SK-N-SH (cell line): ENCODE data around the gene ADD1. TPM values are rescaled to one million over a fixed set of nuclear protein-coding genes. Genes with fewer than 3 reads are reported as not detected.

ENCODE experiments used
- CTCF ChIA-PET: fragments of 300-600, 350-600 bp; formaldehyde crosslinking; extraction: SDS; loops from one replicate; lab custom pipeline; 2021; lab: Yijun Ruan, JAX
- POLR2A ChIA-PET: fragments of 350-600 bp; sonication (Branson Sonifier 250); formaldehyde crosslinking; extraction: SDS; loops from one replicate; lab custom pipeline; 2020; ENCODE audit warnings: antibody characterized with exemption, inconsistent platforms; lab: Yijun Ruan, JAX
- DNase-seq: peaks from one replicate; pipeline ENCODE4 v3.0.0; 2012
- H2AFZ ChIP-seq: fragments of 200-600 bp; sonication (generic); 2 replicates; pipeline ENCODE4 v1.8.1; 2016; ENCODE audit warnings: antibody characterized with exemption, mild to moderate bottlenecking, low read depth
- H3F3A ChIP-seq: fragments of 200-600 bp; sonication (generic); replicated peaks from 2 replicates; pipeline ENCODE3; 2016; ENCODE audit warnings: antibody characterized with exemption, mild to moderate bottlenecking; ENCODE audit not compliant: insufficient read depth
- H3K27ac ChIP-seq, 2 experiments: fragments of 200-500 bp in 1 of 2; fragments of 200-600 bp in 1 of 2; sonication (Bioruptor generic) in 1 of 2; sonication (generic), shearing (Covaris generic) in 1 of 2; 2 replicates each; pipeline versions ENCODE4 v1.5.1 to v1.6.1; 2014 to 2016; ENCODE audit warnings: low read depth in 2 of 2, inconsistent platforms in 1 of 2, low read length in 1 of 2, mild to moderate bottlenecking in 1 of 2, mixed read lengths in 1 of 2
- H3K27me3 ChIP-seq: fragments of 200-600 bp; sonication (generic), shearing (Covaris generic); 2 replicates; pipeline ENCODE4 v1.6.1; 2016; ENCODE audit warnings: mixed run types; ENCODE audit not compliant: insufficient read depth
- H3K36me3 ChIP-seq, 2 experiments: fragments of 200-500 bp in 1 of 2; fragments of 200-600 bp in 1 of 2; sonication (Bioruptor generic) in 1 of 2; sonication (generic) in 1 of 2; replicated peaks in 1 of 2; 2 replicates each; pipeline versions ENCODE3 to v1.5.1; 2014 to 2016; ENCODE audit warnings: low read length in 1 of 2, mild to moderate bottlenecking in 1 of 2; ENCODE audit not compliant: insufficient read depth in 2 of 2, control insufficient read depth in 1 of 2
- H3K4me1 ChIP-seq, 2 experiments: fragments of 200-500 bp in 1 of 2; fragments of 200-600 bp in 1 of 2; sonication (Bioruptor generic) in 1 of 2; sonication (generic), shearing (Covaris generic) in 1 of 2; 2 replicates each; pipeline versions ENCODE4 v1.5.1 to v1.6.1; 2014 to 2016; ENCODE audit warnings: low read depth in 1 of 2, low read length in 1 of 2, mixed run types in 1 of 2; ENCODE audit not compliant: insufficient read depth in 2 of 2, control insufficient read depth in 1 of 2
- H3K4me2 ChIP-seq: fragments of 200-600 bp; sonication (generic), shearing (Covaris generic); 2 replicates; pipeline ENCODE4 v1.6.1; 2017; ENCODE audit warnings: mixed run types
- H3K4me3 ChIP-seq, 2 experiments: fragments of 200-500 bp in 1 of 2; fragments of 200-600 bp in 1 of 2; sonication (Bioruptor generic) in 1 of 2; sonication (generic), shearing (Covaris generic) in 1 of 2; 2 replicates each; pipeline versions ENCODE4 v1.5.1 to v1.8.1; 2014 to 2016; ENCODE audit warnings: low read depth in 2 of 2, inconsistent platforms in 1 of 2, low read length in 1 of 2, mild to moderate bottlenecking in 1 of 2, mixed read lengths in 1 of 2, moderate library complexity in 1 of 2
- H3K79me2 ChIP-seq: fragments of 200-600 bp; sonication (generic); 2 replicates; pipeline ENCODE4 v1.8.1; 2017; ENCODE audit warnings: mild to moderate bottlenecking; ENCODE audit not compliant: insufficient read depth
- H3K9ac ChIP-seq: fragments of 200-600 bp; sonication (generic); 2 replicates; pipeline ENCODE4 v1.6.1; 2017; ENCODE audit warnings: mixed run types
- H3K9me2 ChIP-seq: fragments of 200-600 bp; sonication (generic); 2 replicates; pipeline ENCODE4 v1.6.1; 2017; ENCODE audit warnings: mixed run types
- H3K9me3 ChIP-seq: fragments of 200-600 bp; sonication (generic); 2 replicates; pipeline ENCODE4 v1.6.1; 2017; ENCODE audit warnings: mixed run types, mild to moderate bottlenecking, moderate library complexity
- H4K20me1 ChIP-seq: fragments of 200-600 bp; sonication (generic); 2 replicates; pipeline ENCODE4 v1.6.1; 2017; ENCODE audit warnings: mild to moderate bottlenecking, mixed run types; ENCODE audit not compliant: insufficient read depth
- CHD2 ChIP-seq: fragments of 150-350 bp; IDR thresholded peaks from 2 replicates; pipeline ENCODE4 v1.6.1; 2018; ENCODE audit warnings: low read length; ENCODE audit not compliant: partially characterized antibody
- CTCF ChIP-seq: fragments of 200-600 bp; sonication (generic); IDR thresholded peaks from 2 replicates; pipeline ENCODE4 v1.6.1; 2017; ENCODE audit warnings: antibody characterized with exemption, mild to moderate bottlenecking, moderate library complexity
- FOXJ3 ChIP-seq: sonication (generic); formaldehyde crosslinking; IDR thresholded peaks from 2 replicates; pipeline ENCODE4 v1.5.1; 2020; ENCODE audit warnings: mild to moderate bottlenecking, missing genetic modification reagents
- FOXM1 ChIP-seq: IDR thresholded peaks from 2 replicates; pipeline ENCODE4 v1.4.0; 2012; ENCODE audit warnings: low read depth, mild to moderate bottlenecking
- GATA2 ChIP-seq: sonication (generic); formaldehyde crosslinking; IDR thresholded peaks from 2 replicates; pipeline ENCODE4 v1.5.0; 2020; ENCODE audit warnings: mild to moderate bottlenecking, missing genetic modification reagents
- MEF2A ChIP-seq: IDR thresholded peaks from 2 replicates; pipeline ENCODE4 v1.4.0; 2012; ENCODE audit warnings: low read depth, borderline replicate concordance
- REST ChIP-seq: IDR thresholded peaks from 2 replicates; pipeline ENCODE4 v1.6.1; 2012; ENCODE audit warnings: mild to moderate bottlenecking, low read depth, low read length, moderate library complexity
- RFX5 ChIP-seq: IDR thresholded peaks from 2 replicates; pipeline ENCODE4 v1.6.1; 2012; ENCODE audit warnings: mild to moderate bottlenecking, improper control_type of control experiment, low read length
- RXRA ChIP-seq: IDR thresholded peaks from 2 replicates; pipeline ENCODE4 v1.4.0; 2012; ENCODE audit warnings: low read depth, mild to moderate bottlenecking, borderline replicate concordance
- SMC3 ChIP-seq: IDR thresholded peaks from 2 replicates; pipeline ENCODE4 v1.6.1; 2012; ENCODE audit warnings: low read depth, low read length, improper control_type of control experiment
- YY1 ChIP-seq: IDR thresholded peaks from 2 replicates; pipeline ENCODE4 v1.4.0; 2012; ENCODE audit warnings: low read depth, mild to moderate bottlenecking
- ZBTB33 ChIP-seq: IDR thresholded peaks from 2 replicates; pipeline ENCODE4 v1.4.0; 2012; ENCODE audit warnings: low read depth, borderline replicate concordance
- WGBS: methylation state at CpG from one replicate; pipeline ENCODE4 v1.1.6; 2017; ENCODE audit warnings: low lambda C conversion rate; 5-methylcytosine and 5-hydroxymethylcytosine counted together
- polyA plus RNA-seq, 3 experiments: library from polyadenylated mRNA; depleted of rRNA; stranded (reverse); fragments of >200 nt; gene quantifications; 2 replicates each; pipeline ENCODE4 v1.2.3, GENCODE V29; 2012

Gene ADD1
- polyA plus RNA-seq, 1 of the 3 experiments (the other 2 are of a cell fraction), result 155 TPM

- Histone ChIP-seq H3K9me2 (no peaks in the 10 kb centered on the region), H2AFZ (no peak overlapping the region), H3K4me3 (no peak overlapping the region), H4K20me1 (no peaks in the 10 kb centered on the region), H3K36me3 (peaks cover 55 to 74% of the 10 kb centered on the region in 2 experiments), H3K4me2 (no peak overlapping the region), H3K27me3 (no peaks in the 10 kb centered on the region), H3K27ac (no peak overlapping the region; a peak in 1 of 4 replicates), H3K9me3 (no peaks in the 10 kb centered on the region), H3K4me1 (peaks cover 0 to 17% of the 10 kb centered on the region in 2 experiments; a peak in 1 of 4 replicates), H3K9ac (no peak overlapping the region), H3K79me2 (peaks cover 7% of the 10 kb centered on the region), H3F3A (no peaks in the 10 kb centered on the region)
- WGBS, result 95% methylated on average over 3 of the region's 3 CpGs
- ChIA-PET CTCF (no interaction called here), POLR2A (interaction anchor here (0.6 kb wide), 1 partner anchor 14 kb away, joined by 5 read pairs; no protein-coding TSS in a partner anchor)
- DNase-seq, result no peak
- no peak for TF ChIP-seq MEF2A
- no peak for TF ChIP-seq FOXJ3 (CRISPR knock-in tag)
- TF ChIP-seq REST, result no peak
- TF ChIP-seq YY1, result no peak
- TF ChIP-seq RXRA, result no peak
- no peak for TF ChIP-seq ZBTB33
- TF ChIP-seq GATA2 (CRISPR knock-in tag), result no peak
- TF ChIP-seq CHD2, result no peak
- TF ChIP-seq CTCF, result no peak
- TF ChIP-seq SMC3, result no peak
- TF ChIP-seq RFX5, result no peak
- TF ChIP-seq FOXM1, result no peak
These were observed 57.5 kb downstream of the ADD1 start for GRCh38 chr4:2901186-2901585.
